G401 (cell line): Measurements from ENCODE around the gene POLN. TPM values are rescaled to one million over a fixed set of nuclear protein-coding genes. Genes with fewer than 3 reads are reported as not detected.
"Not testable (repeated sequence)": the region's sequence is repeated elsewhere in the genome, so short reads cannot be mapped to it uniquely, and the experiment has no call there.

Source experiments
- DNase-seq: peaks from one replicate; pipeline ENCODE4 v3.0.0-alpha.2; 2015; ENCODE audit warnings: low spot score
- in situ Hi-C: cut with HindIII; loops from 2 replicates; pipeline ENCODE4 v1.10.0; 2016; ENCODE audit warnings: low sequenced_read_pairs, mixed read lengths
- total RNA-seq: library from RNA; depleted of rRNA; stranded (reverse); fragments of >200 nt; shearing (Covaris generic); gene quantifications from 2 replicates; pipeline ENCODE4 v1.2.3, GENCODE V29; 2014

Gene POLN
- total RNA-seq, 1 experiment from 2014 or later: 0.17 TPM

- in situ Hi-C loops: loop anchor here (10.0 kb wide), 3 partner anchors 61 to 211 kb away; no protein-coding TSS in a partner anchor
- peak; percentile 65 for DNase-seq
Measured at GRCh38 chr4:2243681-2244380, 1.9 kb upstream of the POLN start.

GRCh38 chr4:2241003-2241402 lies 918 bp downstream of the POLN start:
- no peak for DNase-seq
- in situ Hi-C loops: loop anchor here (10.0 kb wide), 3 partner anchors 64 to 214 kb away; no protein-coding TSS in a partner anchor

GRCh38 chr4:2236944-2237666 lies 4.8 kb downstream of the POLN start:
- no peak for DNase-seq
- in situ Hi-C loops: no loop called here

- in situ Hi-C loops: no loop called here
- DNase-seq: no peak
Measured at GRCh38 chr4:2231082-2231481, 10.8 kb downstream of the POLN start.

GRCh38 chr4:2226261-2226660 lies 15.7 kb downstream of the POLN start:
- DNase-seq: no peak
- in situ Hi-C loops: no loop called here

GRCh38 chr4:2222838-2223237 lies 19.1 kb downstream of the POLN start:
- in situ Hi-C loops: no loop called here
- no peak for DNase-seq

- DNase-seq, in situ Hi-C loops: not testable (repeated sequence)
Measured at GRCh38 chr4:2221378-2221777, 20.5 kb downstream of the POLN start.

GRCh38 chr4:2220016-2220630 lies 21.8 kb downstream of the POLN start:
- in situ Hi-C loops: no loop called here
- peak; percentile 90 for DNase-seq

GRCh38 chr4:2219233-2219760 lies 22.6 kb downstream of the POLN start:
- peak; percentile 73 for DNase-seq
- in situ Hi-C loops: no loop called here

- in situ Hi-C loops: no loop called here
- DNase-seq: no peak
Measured at GRCh38 chr4:2218436-2218835, 23.5 kb downstream of the POLN start.

GRCh38 chr4:2217726-2218125 lies 24.2 kb downstream of the POLN start:
- in situ Hi-C loops: no loop called here

GRCh38 chr4:2212831-2213230 lies 29.1 kb downstream of the POLN start:
- DNase-seq: no peak
- in situ Hi-C loops: no loop called here

More at GRCh38 chr4:2217726-2218125, 24.2 kb downstream of the POLN start:
- DNase-seq: no peak

GRCh38 chr4:2202789-2203188 lies 39.1 kb downstream of the POLN start:
- DNase-seq, in situ Hi-C loops: not testable (repeated sequence)

- in situ Hi-C loops: no loop called here
- DNase-seq: no peak
Measured at GRCh38 chr4:2194496-2194895, 47.4 kb downstream of the POLN start.

GRCh38 chr4:2193326-2193725 lies 48.6 kb downstream of the POLN start:
- in situ Hi-C loops: no loop called here
- no peak for DNase-seq

- in situ Hi-C loops: no loop called here
- DNase-seq: no peak
Measured at GRCh38 chr4:2186865-2187172, 55.1 kb downstream of the POLN start.

GRCh38 chr4:2186133-2186864 lies 55.6 kb downstream of the POLN start:
- in situ Hi-C loops: no loop called here
- peak; percentile 31 for DNase-seq

GRCh38 chr4:2183394-2183793 lies 58.5 kb downstream of the POLN start:
- no peak for DNase-seq
- in situ Hi-C loops: no loop called here

GRCh38 chr4:2182994-2183393 lies 58.9 kb downstream of the POLN start:
- in situ Hi-C loops: no loop called here
- DNase-seq: no peak
